HG02678 (cell line): ENCODE measurements around the gene SLFN14.
"Not testable (repeated sequence)": the region's sequence is repeated elsewhere in the genome, so short reads cannot be mapped to it uniquely, and the experiment has no call there.

Experiments used
- ATAC-seq: cut with Tn5 transposase; IDR thresholded peaks from one replicate; pipeline ENCODE4 v1.9.1; 2021; ENCODE audit warnings: mild to moderate bottlenecking, moderate library complexity; ENCODE audit not compliant: unreplicated experiment

The SLFN14 gene

DNA sequence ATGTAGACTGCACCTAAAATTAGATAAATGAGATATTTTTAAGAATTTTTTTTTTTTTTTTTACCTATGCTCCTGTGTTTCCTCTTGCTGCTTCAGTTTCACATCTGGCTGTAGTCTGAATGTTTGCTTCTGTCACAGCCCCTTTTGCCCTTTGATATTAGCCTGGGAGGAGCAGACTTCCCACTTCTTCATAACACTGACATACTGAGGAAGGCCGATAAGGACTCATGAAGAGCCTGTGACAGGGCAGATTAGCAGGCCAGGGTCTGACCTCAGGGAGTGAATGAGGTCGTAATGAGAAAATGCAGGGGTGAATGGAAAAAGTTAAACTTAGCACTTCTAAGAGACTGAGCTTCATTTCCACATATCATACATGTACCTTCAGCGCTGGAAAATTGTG, at the start of gene SLFN14:
SLFN14 (minus strand) TSS at position 117 of the 400 bp plus-strand sequence. CDS start 2,757 bp downstream, outside the sequence.
- ATAC-seq, result no peak

DNA sequence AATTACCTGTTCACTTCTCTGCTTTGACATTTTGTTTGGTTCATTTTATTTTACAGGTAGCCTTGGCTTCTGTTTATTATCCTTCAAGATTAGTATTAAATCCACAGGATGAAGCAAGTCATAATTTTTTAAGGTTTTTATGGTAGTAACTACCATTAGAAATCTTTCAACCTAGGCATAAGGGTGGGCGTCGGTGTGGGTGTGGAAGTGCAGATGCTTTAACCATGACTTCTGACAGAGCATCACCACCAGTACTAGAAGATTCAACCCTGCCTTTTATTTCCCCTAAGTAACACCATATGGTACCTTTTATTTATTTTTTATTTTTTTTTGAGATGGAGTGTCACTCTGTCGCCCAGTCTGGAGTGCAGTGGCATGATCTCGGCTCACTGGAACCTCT, 49.2 kb upstream of the SLFN14 start:
- no peak for ATAC-seq

DNA sequence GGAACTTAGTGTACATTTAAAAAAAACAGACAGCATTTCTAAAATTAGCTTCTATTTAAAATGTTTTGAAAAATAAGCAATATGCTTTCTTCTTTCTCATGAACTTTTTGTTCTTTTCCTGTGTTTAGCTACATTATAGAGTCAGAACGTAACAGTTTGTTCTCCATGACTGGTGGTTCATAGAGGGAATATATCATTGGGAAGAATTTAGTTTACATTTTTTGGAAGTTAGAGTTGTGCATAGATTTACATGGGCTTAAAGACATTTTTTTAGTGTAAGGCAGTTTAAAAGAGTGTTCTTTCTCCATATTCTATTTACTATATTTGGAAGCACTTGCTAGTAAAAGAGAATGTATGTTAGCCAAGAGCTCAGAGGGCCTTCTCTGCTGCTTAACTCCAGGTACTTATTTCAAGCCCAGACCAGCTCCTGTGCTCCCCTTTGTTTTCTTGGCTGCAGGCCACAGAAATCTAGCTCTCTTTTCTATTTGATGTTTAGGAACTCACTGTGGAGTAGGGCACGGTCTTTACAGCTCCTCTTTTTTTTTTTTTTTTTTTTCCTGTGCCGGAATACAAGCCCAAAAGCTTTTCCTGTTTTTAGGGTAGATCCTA, 46.7 kb upstream of the SLFN14 start:
- no peak for ATAC-seq

DNA sequence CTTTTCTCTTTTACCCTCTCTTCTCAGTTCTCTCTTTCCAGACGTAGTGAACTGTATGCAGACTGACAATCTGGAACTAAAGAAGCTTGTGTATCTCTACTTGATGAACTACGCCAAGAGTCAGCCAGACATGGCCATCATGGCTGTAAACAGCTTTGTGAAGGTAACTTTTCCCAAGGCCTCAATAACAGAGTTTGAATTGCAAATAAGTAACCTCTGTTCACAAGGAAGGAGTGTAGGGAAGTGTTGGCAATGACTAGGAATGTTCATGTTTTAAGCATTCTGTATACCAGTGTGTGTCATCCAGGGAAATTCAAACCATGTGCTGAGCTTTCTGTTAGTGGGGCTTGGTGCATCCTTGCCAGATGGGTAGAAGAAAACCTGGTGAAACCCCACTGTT, 45.1 kb upstream of the SLFN14 start:
- no peak for ATAC-seq

DNA sequence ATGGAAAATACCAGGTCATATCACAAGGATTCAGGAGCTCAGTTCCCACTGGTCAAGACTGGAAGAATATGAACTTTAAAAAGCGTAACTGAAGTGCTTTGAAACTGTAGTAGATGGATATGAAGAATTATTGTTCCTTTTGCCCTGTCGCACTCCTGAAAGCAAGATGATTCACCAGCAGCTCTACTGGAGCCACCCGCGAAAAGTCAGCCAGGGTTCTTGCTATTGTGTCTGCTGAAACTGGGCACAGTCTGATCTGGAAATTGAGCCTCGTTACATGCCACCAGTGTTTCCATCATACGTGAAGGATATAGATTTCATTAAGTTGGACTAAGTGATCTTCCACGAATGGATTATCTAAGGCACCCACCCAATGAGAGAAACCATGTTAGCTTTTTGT, 43.1 kb upstream of the SLFN14 start:
- ATAC-seq, result no peak

DNA sequence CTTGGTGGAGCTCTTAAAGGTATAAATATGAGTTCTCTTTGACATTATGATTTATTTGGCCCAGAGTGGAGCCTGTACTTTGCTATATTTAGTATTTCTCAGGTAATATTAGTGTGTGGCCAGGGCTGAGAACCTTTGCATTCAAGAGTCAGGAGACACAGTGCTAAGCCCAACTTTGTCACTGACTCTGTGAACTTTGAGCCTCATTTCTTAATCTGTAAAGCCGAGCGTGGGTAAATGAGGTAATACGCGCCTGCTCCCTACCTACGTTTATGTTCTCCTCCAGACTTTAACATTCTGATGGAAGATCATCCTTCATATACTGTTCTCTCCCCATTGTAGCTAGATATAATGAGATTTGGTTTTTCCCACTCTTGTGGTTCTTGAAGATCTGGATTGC, 37.0 kb upstream of the SLFN14 start:
- ATAC-seq, result no peak

DNA sequence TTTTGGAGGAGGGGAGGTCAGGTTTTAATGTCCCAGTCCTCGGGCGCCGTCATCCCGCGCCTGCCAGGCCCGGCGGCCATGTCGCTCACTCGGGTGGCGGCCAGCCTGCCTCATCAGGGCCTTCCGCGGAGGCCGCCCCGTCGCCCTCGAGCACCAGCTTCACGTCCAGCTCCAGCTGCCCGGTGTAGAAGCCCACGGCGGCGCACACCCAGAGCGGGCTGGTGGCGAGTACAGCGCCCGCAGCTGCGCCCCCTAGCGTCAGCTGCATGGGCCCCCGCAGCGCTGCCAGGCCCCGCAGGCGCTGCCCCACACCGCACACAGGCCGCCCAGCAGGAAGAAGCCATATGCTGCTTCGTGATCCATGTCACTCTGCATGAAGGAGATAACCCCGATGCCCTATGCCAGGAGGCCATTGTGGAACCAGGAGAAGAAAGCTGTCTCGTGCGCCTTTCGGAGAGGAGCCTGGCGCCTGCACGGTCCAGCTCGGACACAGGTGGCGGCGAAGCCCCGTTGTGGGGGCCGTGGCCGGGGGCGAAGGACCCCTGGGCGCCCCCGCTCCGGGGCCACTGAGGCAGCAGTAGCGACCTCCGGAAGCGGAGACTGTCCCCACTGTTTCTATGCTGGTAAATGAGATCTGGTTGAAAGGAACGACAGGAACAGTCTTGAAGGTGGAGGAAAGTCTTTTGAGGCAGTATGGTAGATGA, 36.1 kb upstream of the SLFN14 start:
- ATAC-seq, result no peak

DNA sequence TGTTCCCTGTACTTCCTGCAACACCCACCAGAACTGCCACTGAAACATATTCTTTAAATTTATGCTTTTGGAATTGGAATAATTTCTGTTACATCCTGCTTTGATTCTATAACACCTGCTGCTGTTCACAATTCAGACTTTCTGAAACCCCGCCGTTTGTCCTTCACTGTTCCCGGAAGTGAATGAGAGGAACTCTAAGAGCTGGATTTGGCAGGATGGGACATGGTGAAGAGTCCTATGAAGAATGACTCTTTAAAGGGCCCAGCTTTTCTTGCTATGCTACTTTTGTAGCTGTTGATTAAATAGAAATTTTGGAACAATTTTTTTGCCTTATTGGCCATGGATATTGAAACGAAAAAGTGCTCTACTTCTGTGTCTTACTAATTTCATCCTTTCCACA, 35.5 kb upstream of the SLFN14 start:
- ATAC-seq, result no peak

DNA sequence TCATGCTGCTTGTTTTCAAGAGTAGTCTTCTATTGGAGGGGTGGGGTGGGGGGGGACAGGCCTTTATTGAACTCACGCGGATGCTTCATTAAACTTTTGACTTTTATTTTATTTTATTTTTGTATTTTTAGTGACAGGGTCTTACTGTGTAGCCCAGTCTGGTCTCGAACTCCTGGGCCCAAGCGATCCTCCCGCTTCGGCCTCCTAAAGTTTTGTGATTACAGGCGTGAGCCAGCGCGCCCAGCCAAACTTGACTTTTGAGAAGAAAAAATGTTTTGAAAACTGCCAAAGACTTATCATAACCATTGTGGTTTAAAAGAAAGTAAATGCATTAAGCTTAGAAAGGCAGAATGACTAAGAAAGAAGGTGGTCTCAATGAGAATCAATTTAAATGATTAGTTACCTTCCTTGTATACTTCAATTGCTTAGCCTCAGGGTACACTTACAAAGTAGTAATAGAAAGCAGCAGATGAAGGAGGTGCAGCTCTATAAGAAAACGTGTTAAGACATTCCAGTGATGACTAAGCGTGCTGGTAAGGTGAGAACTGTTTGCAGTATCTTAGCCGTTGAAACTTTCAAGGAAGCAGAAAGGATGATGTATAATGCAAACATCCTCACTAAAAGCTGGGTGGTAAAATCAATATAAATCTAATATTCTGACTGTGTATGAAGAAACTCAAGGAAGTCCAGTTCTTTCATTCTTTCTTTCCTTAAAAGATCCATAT, 27.7 kb upstream of the SLFN14 start:
- no peak for ATAC-seq

DNA sequence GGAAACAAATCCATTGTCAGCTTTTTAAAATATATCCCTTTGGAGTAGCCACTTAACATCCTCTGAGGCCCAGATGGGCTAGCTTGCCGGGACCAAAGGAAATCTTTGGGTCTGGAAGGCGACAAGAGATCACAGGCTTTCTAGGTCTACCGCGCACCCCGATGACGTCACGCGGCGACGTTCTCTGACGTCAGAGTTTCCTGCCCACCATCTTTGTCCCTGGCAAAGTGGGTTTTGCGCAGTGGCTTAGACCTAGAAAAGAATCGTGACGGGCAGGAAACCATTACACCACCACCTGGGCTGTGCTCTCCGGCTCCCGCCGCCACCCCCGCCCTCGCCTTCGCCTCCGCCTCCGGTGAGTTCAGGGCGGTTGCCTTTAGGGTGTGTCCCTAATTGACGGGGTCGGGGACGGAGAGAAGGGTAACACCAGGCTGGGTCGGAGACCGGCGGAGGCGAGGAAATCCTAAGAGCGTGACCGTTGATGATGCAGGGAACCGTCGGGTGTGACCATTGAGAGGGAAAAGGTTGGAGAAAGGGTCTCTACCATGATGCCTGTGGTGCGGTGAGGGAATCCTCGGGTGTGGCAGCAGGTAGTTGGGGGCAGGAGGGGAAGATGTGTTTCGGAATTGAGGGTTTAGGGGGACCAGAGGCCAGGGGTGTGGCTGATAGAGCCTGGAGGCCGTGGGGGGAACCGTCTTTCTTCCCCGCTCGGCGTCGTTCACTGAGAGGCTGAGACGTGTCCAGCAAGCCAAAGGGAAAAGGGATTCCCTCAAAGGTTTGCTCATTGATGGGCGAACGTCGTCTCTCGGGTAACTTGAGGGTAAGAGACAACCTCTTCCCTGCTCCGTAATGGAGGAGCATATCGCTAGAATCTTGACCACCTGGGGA, 26.7 kb upstream of the SLFN14 start, which contains the start of gene AP2B1:
AP2B1 (plus strand) TSS at position 249 of the 888 bp plus-strand sequence. CDS start 6,709 bp downstream, outside the sequence.
- ATAC-seq, result peak; percentile 92

DNA sequence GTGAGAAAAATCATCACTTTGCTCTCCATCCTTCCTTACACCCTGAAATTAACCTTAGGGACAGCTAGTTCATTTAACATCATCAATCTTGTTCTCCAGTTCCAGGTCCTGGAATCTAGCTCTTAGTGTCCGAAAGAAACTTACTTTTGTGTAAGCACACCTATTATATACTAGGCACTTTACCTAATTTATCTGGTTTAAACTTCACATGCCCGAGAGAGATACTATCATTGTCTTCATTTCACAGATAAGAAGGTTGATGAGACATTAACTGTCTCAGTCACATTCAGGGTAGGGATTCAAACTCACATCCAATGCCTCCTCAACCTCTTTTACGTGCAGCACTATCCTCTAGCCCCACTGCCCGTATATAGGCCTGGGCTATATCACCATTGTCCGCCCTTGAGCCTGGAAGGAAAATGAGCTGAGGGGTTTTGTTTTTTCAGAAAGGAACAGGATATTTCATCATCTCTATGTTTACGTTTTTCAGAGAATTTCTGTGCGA, 26.0 kb upstream of the SLFN14 start:
- ATAC-seq, result peak; percentile 17

DNA sequence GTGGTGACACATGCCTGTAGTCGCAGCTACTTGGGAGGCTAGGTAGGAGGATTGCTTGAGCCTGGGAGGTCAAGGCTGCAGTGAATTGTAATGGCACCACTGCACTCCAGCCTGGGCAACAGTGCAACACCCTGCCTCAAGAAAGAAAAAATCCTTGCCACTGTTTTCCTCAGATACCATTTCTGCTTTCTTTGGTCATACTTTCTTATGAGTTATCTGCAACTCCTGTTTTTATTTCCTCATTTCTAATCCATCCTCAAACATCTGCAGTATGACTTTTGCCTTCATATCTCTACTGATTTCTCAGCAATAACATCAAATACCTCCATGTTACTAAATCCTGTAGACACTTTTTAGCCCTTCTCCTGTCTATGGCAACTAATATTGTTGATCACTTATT, 23.4 kb upstream of the SLFN14 start:
- no peak for ATAC-seq

DNA sequence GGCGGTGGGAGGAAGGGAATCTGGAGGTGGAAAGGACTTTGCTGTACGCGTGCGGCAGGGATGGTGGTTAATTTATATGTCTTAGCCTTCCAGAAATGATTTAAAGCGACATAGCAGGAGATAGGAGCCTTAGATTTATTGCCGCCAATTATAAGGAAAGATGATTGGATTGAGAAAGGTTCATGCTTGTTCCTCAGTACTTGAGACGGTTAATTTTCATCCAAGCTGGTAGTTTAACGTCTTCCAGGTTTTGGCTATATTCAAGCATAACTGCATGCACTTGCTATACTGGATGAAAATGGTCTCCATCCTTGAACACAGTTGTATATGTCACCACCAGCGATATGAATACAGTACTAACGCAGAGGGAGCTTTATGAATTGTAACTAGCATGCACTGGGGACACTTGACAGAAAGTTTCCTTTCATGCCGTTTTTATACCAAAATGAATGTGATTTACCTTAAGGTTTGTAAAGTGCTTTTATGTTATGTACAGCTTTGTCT, 18.4 kb upstream of the SLFN14 start:
- ATAC-seq, result no peak

DNA sequence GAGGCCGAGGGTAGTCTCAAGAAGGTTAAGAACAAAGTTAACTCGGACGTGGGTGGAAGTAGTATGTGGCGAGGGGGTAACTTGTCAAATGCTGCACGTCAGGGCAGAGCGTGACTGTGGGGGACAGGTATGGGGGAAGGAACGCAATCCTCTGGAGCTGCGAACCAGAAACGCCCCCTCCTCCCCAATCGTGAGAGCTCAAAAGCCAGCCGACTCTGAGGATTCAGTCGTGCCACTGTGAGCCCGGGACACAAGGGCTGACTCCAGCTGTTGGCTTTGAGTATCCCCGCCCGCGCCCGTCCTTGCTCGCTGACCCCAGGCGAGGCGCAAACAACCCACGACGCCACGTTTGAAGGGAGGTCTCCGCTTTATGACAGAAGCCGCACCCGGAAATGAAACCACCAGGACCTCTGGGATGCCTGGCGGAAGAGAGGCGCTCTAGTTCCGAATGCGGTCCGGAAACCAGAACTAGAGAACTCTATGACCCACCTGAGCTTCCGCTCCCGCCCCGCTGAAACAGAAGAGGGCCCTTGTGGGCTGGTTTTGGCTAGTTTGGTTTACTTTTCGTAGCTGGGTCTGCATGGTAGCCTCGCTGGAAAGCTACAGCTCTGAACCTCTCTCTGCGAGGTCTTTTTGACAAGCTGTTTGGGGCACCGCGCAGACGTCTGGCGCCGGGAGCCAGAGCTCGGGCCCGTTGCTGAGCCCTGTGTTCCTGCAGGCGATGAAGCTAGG, 17.7 kb upstream of the SLFN14 start, which contains the start of gene PEX12:
PEX12 (minus strand) TSS at position 375 of the 732 bp plus-strand sequence. CDS start 550 bp downstream, outside the sequence.
- ATAC-seq, result peak; percentile 96

DNA sequence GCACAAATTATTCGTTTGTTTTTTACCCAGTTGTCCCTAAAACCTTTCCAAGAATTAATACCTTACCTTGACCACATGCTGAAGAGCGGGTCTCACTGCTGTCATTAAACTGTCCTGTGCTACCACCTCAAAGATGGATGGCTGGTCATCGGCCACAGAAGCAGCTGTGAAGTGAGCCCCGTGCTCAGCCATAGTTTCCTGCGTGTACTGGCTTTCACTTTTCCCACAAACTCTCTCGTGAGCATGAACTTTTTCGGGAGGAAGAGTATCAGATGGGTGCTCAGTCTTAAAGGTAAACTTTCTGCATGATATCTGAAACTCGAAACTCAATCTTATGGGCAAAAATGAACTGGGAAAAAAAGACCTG, 17.2 kb upstream of the SLFN14 start:
- ATAC-seq, result no peak

DNA sequence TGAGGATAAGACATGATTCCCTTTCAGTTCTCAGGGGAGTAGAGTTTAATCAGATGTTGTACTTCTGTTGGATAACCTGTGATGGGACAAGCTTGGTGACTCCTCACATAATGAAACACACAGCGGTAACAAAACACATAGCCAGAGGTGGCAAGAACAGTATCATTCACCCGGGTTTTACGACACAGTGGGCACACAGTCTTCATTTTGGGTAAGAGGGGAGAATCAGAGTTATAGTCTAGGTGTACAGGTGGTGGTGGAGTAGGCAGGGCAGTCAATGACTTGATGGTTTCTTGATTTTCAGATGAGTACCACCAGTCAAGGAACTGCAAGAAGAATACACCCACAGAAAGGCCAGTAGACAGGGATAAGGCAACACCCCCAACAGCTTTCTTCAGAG, 15.1 kb upstream of the SLFN14 start:
- no peak for ATAC-seq

DNA sequence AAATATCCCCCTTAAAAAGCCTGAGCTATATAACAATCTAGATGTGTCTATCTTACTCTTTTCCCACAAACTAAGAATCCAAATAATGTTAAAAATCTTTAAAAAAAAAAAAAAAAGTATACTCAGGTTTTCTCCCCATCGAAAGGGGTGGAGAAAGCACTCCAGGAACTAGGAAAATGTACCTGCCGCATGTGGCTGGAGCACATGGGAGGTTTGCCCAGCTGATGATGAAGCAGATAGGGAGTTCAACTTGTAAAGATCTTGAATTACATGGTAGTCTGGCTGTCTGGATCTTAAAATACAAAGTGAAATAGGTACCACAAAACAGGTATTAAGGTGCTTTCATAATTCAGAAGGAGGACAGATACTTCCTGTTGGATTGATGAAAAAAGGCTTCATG, 8.8 kb upstream of the SLFN14 start:
- no peak for ATAC-seq

DNA sequence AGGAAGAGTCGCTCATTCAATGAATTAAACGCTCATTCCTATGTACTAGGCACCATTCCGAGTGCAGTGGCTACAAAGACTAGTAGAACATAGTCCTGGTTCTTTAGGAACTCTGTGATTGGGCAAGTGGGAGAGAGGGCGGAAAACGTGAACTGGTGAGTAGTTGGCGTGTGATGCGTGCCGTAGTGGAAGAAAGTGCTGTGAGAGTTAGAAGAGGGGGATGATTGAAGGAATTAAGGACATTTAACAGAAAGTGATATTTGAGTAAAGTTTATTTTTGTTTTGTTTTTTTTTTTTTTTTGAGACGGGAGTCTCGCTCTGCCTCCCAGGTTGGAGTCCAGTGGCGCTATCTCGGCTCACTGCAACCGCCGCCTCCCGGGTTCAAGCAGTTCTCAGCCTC, 7.9 kb upstream of the SLFN14 start:
- no peak for ATAC-seq

DNA sequence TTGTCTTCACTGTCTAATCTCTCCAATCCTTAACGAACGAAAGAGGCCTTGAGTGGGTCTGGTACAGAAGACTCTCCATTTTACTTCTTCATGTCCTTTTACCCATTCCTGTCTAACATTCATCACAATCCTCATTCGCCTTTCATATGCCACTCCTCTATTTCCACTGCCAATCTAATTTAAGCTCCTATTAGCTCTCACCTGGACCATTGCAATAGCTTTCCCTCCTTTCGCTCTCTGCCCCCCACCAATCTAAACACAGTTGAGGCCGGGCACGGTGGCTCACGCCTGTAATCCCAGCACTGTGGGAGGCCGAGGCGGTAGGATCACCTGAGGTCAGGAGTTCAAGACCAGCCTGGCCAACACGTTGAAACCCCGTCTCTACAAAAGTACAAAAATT, 6.3 kb upstream of the SLFN14 start:
- ATAC-seq, result no peak

DNA sequence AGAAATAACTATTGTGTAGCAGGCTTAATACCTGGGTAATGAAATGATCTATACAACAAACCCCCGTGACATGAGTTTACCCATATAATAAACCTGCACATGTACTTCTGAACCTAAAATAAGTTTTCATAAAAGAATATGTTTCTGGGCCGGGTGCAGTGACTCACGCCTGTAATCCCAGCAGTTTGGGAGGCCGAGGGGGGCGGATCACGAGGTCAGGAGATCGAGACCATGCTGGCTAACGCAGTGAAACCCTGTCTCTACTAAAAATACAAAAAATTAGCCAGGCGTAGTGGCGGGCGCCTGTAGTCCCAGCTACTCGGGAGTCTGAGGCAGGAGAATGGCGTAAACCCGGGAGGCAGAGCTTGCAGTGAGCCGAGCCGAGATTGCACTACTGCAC, 2.6 kb upstream of the SLFN14 start:
- not testable (repeated sequence) for ATAC-seq
